22Rv1 (cell line): ENCODE data around the gene IL25.

Experiments used
- H3K27ac ChIP-seq: fragments of 450-650 bp; 2 replicates; pipeline ENCODE4 v1.5.1; 2017
- ZFX ChIP-seq: fragments of 450-650 bp; IDR thresholded peaks from 2 replicates; pipeline ENCODE4 v1.6.1; 2017; ENCODE audit warnings: antibody characterized with exemption, borderline replicate concordance
- TF ChIP-seq, protein P1 (sequence below): fragments of 450-650 bp; IDR thresholded peaks from 2 replicates; pipeline ENCODE4 v1.5.1; 2017; ENCODE audit warnings: mild to moderate bottlenecking

Gene IL25

DNA sequence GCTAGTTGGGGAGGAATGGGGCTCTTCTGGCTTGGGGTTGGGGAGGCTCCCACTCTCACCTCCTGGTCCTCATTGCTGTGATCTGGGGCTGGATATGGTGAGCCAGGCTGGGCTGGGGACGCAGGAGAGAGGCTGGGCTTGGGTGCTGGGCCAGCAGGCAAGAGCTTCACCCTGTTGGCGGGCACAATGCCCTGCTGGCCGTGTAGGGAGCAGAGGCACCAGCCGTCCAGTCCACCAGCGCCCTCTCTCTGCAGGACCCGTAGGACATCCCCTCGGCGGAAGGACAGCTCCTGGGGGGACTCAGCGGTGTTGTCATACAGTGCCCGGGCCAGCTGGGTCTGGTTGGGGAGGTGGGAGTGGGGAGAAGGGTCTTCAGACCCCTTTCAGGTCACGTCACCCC, 12.1 kb upstream of the IL25 start:
- no peak for TF ChIP-seq ZFX
- TF ChIP-seq, protein P1, sequence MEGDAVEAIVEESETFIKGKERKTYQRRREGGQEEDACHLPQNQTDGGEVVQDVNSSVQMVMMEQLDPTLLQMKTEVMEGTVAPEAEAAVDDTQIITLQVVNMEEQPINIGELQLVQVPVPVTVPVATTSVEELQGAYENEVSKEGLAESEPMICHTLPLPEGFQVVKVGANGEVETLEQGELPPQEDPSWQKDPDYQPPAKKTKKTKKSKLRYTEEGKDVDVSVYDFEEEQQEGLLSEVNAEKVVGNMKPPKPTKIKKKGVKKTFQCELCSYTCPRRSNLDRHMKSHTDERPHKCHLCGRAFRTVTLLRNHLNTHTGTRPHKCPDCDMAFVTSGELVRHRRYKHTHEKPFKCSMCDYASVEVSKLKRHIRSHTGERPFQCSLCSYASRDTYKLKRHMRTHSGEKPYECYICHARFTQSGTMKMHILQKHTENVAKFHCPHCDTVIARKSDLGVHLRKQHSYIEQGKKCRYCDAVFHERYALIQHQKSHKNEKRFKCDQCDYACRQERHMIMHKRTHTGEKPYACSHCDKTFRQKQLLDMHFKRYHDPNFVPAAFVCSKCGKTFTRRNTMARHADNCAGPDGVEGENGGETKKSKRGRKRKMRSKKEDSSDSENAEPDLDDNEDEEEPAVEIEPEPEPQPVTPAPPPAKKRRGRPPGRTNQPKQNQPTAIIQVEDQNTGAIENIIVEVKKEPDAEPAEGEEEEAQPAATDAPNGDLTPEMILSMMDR, result 0 out of 2 replicates have a peak, but pooled peaks have one; percentile 10

DNA sequence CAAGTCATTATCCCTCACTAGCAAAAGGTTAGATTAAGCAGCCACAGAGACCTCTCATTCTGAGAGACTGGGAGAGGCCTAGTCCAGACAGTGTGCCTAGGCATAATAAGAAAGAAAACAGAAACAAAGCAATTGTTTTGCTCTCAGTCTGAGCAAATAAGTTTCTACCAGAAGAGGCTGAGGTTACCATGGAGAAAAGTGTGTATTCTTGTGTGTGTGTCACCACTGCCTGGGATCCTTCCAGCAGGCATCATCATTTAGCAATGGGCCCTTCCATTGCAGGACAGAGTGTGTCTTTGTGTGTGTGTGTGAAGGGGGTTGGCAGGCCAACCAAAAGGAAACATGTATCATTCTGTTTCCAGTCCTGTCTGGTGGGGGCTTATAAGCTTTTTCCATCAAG, 11.3 kb upstream of the IL25 start:
- H3K27ac ChIP-seq, result no peak overlapping the region
- TF ChIP-seq, protein P1, result no peak
- TF ChIP-seq ZFX, result no peak

More for the DNA sequence above, 12.1 kb upstream of the IL25 start:
- no peak overlapping the region for H3K27ac ChIP-seq

DNA sequence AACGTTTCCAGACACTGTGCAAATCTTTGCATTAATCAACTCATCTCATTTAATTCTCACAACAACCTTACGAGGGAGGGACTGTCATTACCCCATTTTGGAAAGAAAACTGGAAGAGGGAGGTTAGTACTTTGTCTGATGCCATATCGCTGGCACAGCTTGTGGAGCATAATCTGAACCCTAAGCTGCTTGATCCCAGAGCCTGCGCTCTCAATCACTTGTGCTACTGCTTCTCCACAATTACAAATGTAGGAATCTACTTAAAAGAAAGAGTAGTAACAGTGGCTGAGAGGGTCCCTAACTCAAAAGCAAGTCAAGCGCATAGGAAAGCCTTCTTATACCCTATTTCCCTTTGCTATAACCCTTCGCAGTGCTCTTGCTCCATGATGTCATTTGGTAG, 10.8 kb upstream of the IL25 start:
- H3K27ac ChIP-seq, result no peak overlapping the region
- TF ChIP-seq, protein P1, result no peak
- TF ChIP-seq ZFX, result no peak

DNA sequence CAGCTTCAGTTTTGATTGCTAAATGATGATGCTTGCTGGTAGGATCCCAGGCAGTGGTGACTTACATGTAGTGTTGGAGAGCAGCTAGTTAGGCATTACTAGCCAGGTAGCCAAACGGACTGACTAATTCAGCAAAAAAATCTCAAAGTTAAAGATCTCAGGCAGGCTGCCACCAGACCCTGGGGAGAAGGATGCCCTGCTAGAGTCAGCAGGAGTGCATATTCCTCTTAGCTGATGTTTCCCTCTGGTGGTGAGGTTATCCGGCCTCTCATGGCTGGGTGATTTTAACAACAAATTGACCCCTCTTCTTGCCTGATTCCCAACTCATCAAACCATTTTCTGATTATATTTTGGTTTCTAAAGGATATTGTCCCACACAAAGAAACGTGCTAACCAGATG, 10.4 kb upstream of the IL25 start:
- no peak overlapping the region for H3K27ac ChIP-seq

DNA sequence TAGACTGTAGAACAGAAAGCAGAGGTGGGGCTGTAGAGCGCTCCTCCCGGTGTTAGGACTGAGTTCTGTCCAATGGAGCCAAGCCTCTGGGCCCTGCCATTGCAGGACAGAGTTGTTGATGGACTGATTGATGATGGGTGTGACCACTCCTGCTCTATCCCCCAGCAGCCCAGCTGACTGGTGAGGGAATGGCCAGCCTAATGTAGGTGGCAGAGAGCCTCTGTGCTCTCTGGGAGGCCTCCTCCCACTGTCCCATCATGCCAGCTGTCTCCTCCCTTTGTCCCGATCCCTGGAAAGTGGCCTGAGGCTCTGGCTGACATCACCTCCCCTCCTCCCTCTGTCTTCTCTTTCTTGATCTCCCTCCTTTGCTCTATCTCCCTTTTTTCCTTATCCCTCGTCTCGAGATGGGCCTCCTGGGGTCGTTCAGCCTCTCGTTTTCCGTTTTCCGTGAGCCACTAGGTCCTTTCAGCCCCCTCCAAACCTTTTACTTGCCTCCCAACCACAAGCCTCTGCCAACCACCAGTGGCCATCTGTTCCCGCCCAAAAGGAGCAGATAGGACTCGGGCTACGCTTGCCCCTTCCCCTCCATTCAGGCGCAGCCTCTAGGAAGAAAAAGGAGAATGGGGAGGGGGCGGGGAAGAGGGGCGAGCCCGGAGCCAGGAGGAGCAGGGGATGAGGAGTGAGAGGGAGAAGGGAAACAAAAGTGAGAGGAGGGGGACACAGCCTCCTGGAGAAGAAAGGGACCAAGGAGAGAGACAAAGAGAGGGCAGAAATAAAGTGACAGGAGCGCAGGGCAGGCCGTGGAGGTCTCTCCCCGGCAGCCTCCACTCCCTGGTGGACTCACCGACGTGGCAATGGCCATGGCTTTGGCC, 8.2 kb upstream of the IL25 start:
- TF ChIP-seq ZFX, result no peak
- TF ChIP-seq, protein P1, result no peak
- H3K27ac ChIP-seq, result no peak overlapping the region

More for the DNA sequence above, 10.4 kb upstream of the IL25 start:
- TF ChIP-seq, protein P1, result no peak
- TF ChIP-seq ZFX, result no peak

DNA sequence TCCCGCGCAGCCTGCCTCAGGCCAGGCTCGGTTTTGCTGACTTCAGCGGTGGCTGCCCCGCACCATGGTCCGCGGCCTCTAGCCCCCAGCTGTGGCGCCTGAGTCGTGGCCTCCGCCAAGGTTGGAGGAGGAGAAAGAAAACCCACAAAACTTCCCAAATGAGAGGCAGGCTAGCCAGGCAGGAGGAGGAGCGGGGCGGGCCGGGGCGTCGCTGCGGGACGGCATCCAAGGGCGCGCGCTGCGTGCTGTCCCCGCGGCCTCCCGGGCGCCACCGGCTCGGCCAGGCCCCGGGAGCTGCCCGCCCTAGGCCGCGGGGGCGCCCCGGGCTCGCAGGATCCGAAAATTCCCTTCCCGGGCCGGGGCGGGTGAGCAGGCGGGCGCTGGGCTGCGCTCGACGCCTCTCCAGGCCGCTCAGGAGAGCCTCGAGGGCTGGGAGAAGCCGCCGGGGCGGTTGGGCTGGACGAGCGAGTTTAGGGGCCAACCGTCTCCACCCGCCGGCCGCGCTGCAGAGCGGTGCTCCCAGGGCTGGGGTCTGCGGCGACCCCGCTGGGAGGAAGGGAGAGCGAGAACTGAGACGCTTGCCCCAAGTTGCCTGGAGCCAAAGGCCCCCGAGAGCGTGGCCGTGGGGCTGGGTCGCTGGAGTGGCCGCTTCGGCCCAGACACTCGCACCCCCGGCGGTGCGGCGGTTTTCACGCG, 7.4 kb upstream of the IL25 start, which contains the start of gene EFS:
EFS (minus strand) TSS at position 137 of the 696 bp plus-strand sequence. CDS start 147 bp downstream, outside the sequence.
- no peak within 1 kb of the TSS for H3K27ac ChIP-seq

More for the DNA sequence above, 7.4 kb upstream of the IL25 start, which contains the start of gene EFS:
- TF ChIP-seq, protein P1, result no peak
- no peak for TF ChIP-seq ZFX
